GM19452 (cell line): ENCODE measurements around the gene SEC31A.

Experiments used
- ATAC-seq: cut with Tn5 transposase; IDR thresholded peaks from one replicate; pipeline ENCODE4 v1.9.1; 2021; ENCODE audit not compliant: unreplicated experiment

The SEC31A gene

GRCh38 chr4:82797040-82797404 is 93.9 kb downstream of the SEC31A start:
- ATAC-seq, result no peak

DNA sequence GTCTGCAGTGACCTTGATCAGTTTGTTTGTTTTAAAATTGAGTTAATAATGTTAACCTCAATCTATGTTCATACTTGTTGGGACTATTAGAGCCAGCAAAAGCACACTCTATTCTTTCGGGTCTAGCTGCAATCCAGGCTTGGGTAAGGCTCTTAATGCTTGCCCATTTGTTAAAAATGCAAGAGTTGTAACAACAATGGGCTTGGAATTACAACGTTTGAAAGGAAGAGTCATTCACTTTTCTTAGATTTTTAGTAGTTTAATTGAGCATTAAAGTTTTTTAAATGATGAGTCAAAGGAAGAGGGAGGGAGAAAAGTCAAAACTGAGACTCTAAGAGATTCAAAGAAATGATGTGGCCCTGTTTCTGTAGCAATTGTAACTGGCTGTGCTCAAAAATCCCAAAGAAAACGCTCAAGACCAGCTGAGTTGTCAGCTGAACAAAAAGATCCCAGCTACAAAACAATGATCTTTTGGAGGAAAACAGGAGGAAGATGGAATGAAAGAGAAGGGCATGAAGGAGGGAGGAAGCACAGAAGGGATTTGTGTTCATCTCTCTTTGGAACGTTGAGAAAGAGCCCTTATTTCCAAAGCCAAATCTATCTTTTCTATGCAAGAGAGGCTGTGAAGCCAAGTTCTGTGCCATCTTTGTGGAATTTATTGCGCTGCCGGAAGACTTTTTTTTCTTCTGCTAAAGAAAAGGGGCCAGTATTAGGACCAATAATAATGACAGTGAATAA is 97.9 kb downstream of the SEC31A start:
- no peak for ATAC-seq

- no peak for ATAC-seq
These were observed 99.8 kb downstream of the SEC31A start for GRCh38 chr4:82791179-82791578.

DNA sequence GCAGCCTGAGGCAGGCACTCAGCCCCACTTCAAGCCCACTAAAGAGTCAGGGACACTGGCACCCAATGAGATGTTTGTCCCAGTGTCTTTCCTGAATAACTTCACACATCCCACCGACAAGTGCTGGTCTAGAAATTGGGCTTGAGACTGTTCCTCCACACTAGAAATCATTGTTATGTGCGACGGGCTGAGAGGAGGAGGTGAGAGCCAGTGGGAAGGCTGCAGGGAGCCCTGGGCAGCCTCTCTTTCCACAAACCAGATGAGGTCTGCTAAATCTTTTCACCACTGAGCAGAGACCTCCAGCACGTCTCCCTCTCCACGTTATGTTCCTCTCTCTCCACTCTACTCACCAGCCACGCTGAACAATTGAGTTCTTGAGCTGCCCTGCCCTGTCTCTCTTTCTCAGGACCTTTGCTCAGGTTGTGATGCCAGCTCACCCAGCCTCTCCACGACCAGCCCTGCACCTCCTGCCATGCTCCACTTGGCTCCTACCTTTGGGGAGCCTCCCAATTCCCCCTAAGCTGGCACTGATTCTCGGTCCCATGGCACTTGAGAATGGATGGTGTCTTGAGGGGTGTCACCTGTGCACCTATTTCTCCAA is 100.8 kb downstream of the SEC31A start:
- no peak for ATAC-seq

DNA sequence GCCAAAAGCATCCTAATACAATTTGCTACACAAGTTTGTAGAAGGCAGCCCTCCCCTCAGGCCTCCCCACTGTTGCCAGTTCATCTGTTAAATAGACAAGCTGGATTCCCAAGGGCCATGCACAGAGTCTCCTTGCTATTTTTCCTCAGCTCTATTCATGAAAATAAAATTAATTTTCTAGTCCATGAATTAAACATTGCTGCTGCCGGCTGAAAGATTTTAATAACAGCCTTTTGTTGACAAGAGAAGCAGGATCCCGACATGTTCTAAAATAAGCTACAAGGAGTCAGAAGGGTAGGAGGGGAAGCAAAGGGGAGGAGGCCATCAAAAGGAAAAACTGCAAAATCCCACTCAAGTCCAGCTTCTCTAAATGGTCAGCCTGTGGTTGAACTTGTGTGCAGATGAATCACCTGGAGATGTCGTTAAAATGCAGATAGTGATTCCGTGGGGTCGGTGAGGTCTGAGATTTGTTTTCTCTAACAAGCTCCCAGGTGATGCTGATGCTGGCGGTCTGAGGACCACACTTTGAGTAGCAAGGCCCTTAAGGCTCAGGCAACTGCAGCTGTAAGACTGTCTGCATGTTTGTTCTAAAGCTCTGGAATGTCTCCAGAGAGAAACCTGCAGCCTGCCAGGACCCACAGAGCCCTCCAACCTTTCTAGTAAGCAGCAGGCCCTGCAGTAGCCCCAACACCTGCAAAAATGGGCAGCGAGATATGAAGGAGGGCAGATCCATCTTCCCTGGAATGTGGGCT is 101.8 kb downstream of the SEC31A start:
- ATAC-seq, result no peak

GRCh38 chr4:82787342-82787741 is 103.6 kb downstream of the SEC31A start:
- ATAC-seq, result no peak

- no peak for ATAC-seq
These were observed 104.1 kb downstream of the SEC31A start for GRCh38 chr4:82786828-82787227.

GRCh38 chr4:82785611-82786400 is 105.1 kb downstream of the SEC31A start:
- no peak for ATAC-seq

GRCh38 chr4:82784681-82785610 is 106.0 kb downstream of the SEC31A start:
- ATAC-seq, result no peak

DNA sequence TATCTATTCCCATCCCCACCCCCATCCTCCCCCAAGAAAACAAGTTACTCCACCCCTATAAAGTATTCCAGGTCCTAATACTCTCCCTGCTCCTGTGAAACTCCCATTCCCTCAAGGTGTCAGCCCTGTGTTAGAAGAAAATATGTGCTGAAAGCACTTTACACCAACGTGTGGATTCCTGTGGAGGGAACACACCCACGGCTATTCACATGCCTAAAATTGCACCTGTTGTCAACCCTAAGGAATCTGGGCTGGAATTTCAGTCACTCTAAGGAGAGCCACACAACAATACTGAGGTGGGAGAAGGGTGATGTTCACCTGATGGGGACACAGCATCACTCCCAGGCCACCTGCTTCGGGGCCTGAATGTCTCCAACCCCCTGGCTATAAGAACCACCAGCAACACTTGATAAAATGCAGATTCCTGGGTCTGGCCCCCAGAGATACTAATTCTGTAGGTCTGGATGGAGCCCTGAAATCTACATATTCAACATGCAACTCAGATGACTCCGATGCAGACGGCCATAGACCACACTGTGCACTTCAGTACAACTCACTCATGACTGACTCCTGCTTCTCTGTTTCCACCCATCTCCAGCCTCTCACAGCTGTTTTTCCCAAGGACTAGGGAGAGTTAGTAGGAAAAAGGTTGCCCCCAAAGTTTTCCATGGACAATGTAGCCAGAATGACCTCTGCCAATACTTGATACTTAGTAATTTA is 108.2 kb downstream of the SEC31A start:
- ATAC-seq, result no peak

- ATAC-seq, result no peak
These were observed 110.2 kb downstream of the SEC31A start for GRCh38 chr4:82780752-82781231.

DNA sequence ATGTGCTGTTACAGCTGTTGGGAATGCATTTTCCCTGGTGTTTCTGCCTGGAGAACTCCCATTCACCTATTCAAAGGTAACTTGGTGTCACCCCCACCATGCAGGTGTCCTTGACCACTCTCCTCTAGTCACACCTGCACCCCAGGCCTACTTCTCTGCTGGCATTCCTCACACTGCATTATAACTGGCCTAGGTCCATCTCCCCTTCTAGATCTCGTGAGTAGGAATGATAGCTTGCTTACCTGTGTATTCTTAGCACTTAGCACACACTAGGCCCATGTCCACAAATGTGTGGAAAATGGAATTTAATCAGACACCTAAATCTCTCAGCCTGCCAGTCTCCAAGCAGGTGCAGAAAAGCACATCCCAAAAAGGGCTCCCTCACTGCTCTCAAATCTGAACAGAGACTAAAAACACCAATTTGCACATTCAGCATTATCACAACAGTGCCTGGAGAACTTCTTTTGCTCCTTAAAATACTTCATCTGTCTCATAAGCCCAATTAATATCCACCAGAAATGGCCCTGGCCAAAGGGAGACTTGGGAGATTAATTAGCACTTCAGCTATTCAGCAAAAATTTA is 110.7 kb downstream of the SEC31A start:
- no peak for ATAC-seq

DNA sequence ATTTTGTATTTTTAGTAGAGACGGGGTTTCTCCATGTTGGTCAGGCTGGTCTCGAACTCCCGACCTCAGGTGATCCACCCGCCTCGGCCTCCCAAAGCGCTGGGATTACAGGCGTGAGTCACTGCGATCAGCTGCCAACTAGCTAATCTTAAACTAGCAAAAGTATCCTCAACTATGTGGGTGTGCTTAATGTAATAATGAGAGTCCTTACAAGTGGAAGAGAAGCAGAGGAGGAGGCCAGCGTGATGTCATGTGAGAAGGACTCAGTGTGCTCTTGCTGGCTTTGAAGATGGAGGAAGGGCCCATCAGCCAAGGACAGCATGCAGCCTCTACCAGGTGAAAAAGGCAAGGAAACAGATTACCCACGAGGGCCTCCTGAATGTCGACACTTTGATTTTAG is 111.9 kb downstream of the SEC31A start:
- no peak for ATAC-seq

GRCh38 chr4:82777857-82778525 is 113.0 kb downstream of the SEC31A start:
- no peak for ATAC-seq

DNA sequence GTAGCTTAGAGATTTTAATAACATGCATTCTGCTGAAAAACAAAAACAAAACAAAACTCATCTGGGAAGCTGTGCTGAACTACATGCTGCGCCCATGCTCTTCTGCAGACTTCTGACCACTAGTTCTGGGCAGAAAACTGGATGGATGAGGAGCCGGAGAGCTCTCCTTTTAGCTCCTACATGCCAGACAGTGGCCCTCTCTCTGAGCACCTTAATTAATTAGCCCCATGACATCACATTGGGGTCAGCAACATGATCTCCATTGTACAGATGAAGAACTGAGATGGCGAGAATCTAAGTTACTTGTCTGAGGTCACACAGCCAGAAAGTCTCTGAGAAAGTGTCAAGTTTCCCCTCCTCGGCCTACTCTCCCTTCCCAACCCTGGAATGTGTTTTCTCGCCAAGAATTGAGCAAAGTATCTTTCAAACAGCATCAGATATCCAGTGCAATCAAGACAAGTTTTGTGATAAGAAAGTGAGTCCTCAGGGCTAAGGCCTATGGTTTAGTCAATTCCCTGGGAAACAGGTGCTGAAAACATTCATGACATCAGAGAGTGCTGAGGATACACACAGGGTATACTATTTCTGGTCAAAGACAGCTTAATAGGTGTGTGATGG is 113.9 kb downstream of the SEC31A start:
- ATAC-seq, result no peak

DNA sequence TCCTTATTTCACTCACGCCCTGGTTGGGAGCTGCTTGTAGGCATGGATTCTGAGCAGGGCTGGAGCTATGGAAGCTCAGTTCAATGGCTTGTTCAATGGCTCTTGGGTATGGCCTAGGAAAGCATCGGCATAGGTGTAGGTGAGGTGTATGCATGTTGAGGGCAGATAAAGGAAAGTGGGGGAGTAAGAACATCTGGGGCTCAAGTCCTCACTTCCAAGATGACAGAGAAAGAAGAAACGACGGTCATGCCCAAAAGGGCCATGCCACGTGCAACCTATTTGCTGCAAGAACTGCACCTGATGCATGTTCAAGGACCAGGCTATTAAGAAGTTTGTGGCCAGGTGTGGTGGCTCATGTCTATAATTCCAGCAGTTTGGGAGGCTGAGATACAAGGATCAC is 115.7 kb downstream of the SEC31A start:
- no peak for ATAC-seq

- ATAC-seq, result no peak
These were observed 116.2 kb downstream of the SEC31A start for GRCh38 chr4:82774711-82775171.

DNA sequence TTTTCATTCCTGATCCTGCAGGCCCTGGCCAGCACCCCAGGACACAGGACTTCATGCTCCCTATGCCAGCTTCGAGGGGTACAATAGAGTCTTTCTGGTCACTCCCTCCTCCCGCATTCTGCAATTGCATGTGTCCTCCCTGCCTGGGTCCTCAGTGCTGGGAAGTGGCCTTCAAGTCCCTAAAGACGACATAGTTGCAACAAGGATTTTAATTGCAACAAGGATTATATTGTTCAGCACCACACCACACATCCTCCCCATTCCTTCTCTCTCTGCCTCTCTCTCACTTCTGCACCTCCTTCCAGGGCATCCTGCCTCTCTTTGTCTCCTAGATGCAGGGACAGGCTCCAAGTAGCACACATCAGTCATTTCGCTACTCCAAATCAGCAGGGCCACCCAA is 117.9 kb downstream of the SEC31A start:
- no peak for ATAC-seq
